Neutrophil (primary cell): ENCODE data around the gene SLC22A13.
"Not testable (repeated sequence)": the region's sequence is repeated elsewhere in the genome, so short reads cannot be mapped to it uniquely, and the experiment has no call there.

Experiments
- H3K27ac ChIP-seq: fragments of 200-600 bp; sonication (generic); 2 replicates; pipeline ENCODE4 v1.5.1; 2016; ENCODE audit warnings: mild to moderate bottlenecking, moderate library complexity
- H3K27me3 ChIP-seq: fragments of 200-600 bp; sonication (generic); 2 replicates; pipeline ENCODE4 v1.6.0; 2016; ENCODE audit warnings: mild to moderate bottlenecking
- H3K36me3 ChIP-seq: fragments of 200-600 bp; sonication (generic); 2 replicates; pipeline ENCODE4 v1.5.1; 2017
- H3K4me1 ChIP-seq, 2 experiments: fragments of 200-600 bp in 1 of 2; sonication (generic) in 1 of 2; 1 replicate in 1 of 2; 2 replicates in 1 of 2; pipeline versions ENCODE4 v1.5.1 to v1.6.1; 2013 to 2016; ENCODE audit warnings: low read depth in 1 of 2, low read length in 1 of 2, mild to moderate bottlenecking in 1 of 2, moderate library complexity in 1 of 2; ENCODE audit not compliant: control insufficient read depth in 1 of 2, insufficient read depth in 1 of 2
- H3K4me3 ChIP-seq, 2 experiments: fragments of 200-600 bp in 1 of 2; sonication (generic) in 1 of 2; 1 replicate in 1 of 2; 2 replicates in 1 of 2; pipeline ENCODE4 v1.5.1; 2013 to 2016; ENCODE audit warnings: low read depth in 1 of 2, low read length in 1 of 2, mild to moderate bottlenecking in 1 of 2, moderate library complexity in 1 of 2
- H3K9me3 ChIP-seq: fragments of 200-600 bp; sonication (generic); 2 replicates; pipeline ENCODE4 v1.5.1; 2016
- CTCF ChIP-seq: fragments of 200-600 bp; sonication (generic); IDR thresholded peaks from 2 replicates; pipeline ENCODE4 v1.5.1; 2016; ENCODE audit warnings: antibody characterized with exemption

The SLC22A13 gene

GRCh38 chr3:38238416-38239008, 27.1 kb upstream of the SLC22A13 start:
- Histone ChIP-seq H3K27me3 (no peaks in the 10 kb centered on the region), H3K27ac (no peak overlapping the region), H3K4me1 (no peaks in the 10 kb centered on the region), H3K4me3 (no peak overlapping the region), H3K9me3 (no peaks in the 10 kb centered on the region), H3K36me3 (peaks cover 44% of the 10 kb centered on the region)
- no peak for TF ChIP-seq CTCF

- not testable (repeated sequence) for H3K27me3 ChIP-seq, H3K27ac ChIP-seq, H3K4me1 ChIP-seq, H3K4me3 ChIP-seq, H3K9me3 ChIP-seq
- peaks cover 53% of the 10 kb centered on the region for H3K36me3 ChIP-seq
Measured at GRCh38 chr3:38242812-38243211, 22.8 kb upstream of the SLC22A13 start.

GRCh38 chr3:38245930-38246329, 19.7 kb upstream of the SLC22A13 start:
- H3K4me3 ChIP-seq = no peak overlapping the region
- no peaks in the 10 kb centered on the region for H3K27me3 ChIP-seq
- no peak overlapping the region for H3K27ac ChIP-seq
- H3K9me3 ChIP-seq = no peaks in the 10 kb centered on the region
- no peak for TF ChIP-seq CTCF
- peaks cover 76% of the 10 kb centered on the region for H3K36me3 ChIP-seq
- no peaks in the 10 kb centered on the region for H3K4me1 ChIP-seq

GRCh38 chr3:38247366-38248035, 18.1 kb upstream of the SLC22A13 start:
- no peak overlapping the region for H3K27ac ChIP-seq
- H3K4me1 ChIP-seq = no peaks in the 10 kb centered on the region
- TF ChIP-seq CTCF = no peak
- H3K9me3 ChIP-seq = no peaks in the 10 kb centered on the region
- peaks cover 82% of the 10 kb centered on the region for H3K36me3 ChIP-seq
- no peaks in the 10 kb centered on the region for H3K27me3 ChIP-seq
- H3K4me3 ChIP-seq = no peak overlapping the region

GRCh38 chr3:38250198-38250597, 15.4 kb upstream of the SLC22A13 start:
- H3K27me3 ChIP-seq = no peaks in the 10 kb centered on the region
- H3K36me3 ChIP-seq = peaks cover 90% of the 10 kb centered on the region
- H3K9me3 ChIP-seq = no peaks in the 10 kb centered on the region
- no peaks in the 10 kb centered on the region for H3K4me1 ChIP-seq
- H3K4me3 ChIP-seq = no peak overlapping the region
- TF ChIP-seq CTCF = no peak
- H3K27ac ChIP-seq = no peak overlapping the region

- no peak for TF ChIP-seq CTCF
Measured at GRCh38 chr3:38251197-38251596, 14.4 kb upstream of the SLC22A13 start.

More at GRCh38 chr3:38251197-38251596, 14.4 kb upstream of the SLC22A13 start:
- Histone ChIP-seq H3K36me3 (peaks cover 84% of the 10 kb centered on the region), H3K4me1 (no peaks in the 10 kb centered on the region), H3K4me3 (no peak overlapping the region), H3K9me3 (no peaks in the 10 kb centered on the region), H3K27ac (no peak overlapping the region), H3K27me3 (no peaks in the 10 kb centered on the region)
